GM18868 (cell line): ENCODE results near the gene MBD3L5.
"Not testable (repeated sequence)": the region's sequence is repeated elsewhere in the genome, so short reads cannot be mapped to it uniquely, and the experiment has no call there.

Source experiments
- ATAC-seq: cut with Tn5 transposase; IDR thresholded peaks from one replicate; pipeline ENCODE4 v1.9.1; 2021; ENCODE audit warnings: mild to moderate bottlenecking, moderate library complexity; ENCODE audit not compliant: unreplicated experiment

Gene MBD3L5

DNA sequence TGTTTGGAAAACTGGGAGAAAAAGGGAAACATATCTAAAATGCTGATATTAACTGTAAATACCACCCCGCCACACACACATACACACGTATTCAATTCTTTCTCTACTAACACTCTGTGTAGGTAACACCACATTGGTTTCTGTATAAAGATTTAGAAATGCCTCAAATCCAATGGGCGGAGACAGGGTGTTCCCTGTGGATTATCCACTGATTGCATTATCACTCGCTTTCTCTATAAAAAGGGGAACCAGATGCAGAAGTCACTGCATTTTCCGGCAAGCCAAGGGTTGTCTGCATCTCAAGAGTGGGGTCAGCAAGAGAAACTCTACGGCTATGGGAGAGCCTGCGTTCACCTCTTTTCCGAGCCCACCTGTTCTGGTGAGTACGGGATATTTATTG, at the start of gene MBD3L5:
TSS of gene MBD3L5 (plus strand) at position 301 of the 400 bp plus-strand sequence. CDS start at position 335, 34 bp downstream.
- not testable (repeated sequence) for ATAC-seq

DNA sequence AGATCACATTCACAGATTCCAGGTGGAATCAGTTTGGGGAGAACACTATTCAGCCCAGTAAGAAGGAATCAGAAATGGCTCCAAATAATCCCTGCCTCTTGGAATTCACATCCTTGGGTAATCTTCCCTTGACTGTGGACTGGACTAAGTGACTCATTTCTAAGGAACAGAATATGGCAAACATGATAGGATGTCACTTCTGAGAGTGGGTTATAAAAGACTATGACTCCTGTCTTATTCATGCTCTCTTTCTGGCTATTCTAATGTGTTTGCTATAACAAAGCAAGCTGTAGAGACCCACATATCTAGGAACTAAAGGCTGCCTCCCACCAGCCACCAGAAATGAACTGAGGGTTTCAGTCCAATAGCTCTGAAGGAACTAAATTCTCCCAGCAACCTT, 46.9 kb upstream of the MBD3L5 start:
- no peak for ATAC-seq

DNA sequence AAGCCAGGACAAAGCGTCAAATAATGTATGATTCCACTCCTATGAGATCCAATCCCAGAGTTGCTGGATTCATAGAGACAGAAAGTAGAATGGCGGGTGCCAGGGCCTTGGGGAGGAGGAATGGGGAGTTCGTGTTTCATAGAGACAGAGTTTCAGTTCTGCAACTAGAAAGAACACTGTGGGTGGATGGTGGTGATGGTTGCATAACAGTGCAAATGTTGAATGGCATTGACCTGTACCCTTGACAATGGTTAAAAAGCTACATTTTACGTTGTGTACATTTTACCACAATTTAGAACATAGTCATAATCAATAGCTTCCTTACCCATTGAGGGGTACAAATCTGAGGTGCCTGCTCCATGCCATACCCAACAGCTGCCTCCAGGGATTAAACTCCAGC, 42.5 kb upstream of the MBD3L5 start:
- no peak for ATAC-seq

DNA sequence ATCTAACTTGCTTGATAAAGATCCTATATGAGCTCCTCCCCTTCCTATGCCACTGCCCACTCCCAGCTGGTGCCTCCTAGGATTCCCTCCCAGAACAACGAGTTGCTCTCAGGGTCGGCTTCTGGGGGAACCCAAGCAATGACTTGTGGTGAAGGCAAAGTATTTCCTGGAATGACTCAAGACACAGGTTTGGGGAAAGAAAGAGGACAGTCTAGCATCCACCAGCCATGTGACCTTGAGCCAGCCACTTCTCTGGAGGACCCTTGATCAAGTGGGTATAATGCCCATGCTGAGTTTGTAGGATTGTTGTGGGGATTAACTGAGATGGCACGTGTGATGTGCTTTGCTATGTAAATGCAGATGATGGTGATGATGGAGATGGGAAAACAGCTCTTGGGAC, 42.1 kb upstream of the MBD3L5 start:
- ATAC-seq: no peak

DNA sequence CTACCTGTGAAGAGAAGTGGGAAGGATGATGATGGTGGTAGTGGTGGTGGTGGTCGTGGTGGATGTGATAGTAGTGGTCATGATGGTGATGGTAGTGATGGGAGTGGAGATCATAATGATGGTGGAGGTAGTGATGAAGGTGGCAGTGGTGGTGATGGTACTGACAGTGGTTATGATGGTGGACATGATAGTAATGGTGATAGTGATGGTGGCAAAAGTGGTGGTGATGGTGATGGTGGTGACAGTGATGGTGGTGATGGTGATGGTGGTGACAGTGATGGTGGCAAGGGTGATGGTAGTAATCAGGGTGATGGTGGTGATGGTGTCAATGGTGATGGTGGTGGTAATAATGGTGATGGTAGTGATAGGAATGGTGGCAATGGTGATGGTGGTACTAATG, 35.3 kb upstream of the MBD3L5 start:
- no peak for ATAC-seq

DNA sequence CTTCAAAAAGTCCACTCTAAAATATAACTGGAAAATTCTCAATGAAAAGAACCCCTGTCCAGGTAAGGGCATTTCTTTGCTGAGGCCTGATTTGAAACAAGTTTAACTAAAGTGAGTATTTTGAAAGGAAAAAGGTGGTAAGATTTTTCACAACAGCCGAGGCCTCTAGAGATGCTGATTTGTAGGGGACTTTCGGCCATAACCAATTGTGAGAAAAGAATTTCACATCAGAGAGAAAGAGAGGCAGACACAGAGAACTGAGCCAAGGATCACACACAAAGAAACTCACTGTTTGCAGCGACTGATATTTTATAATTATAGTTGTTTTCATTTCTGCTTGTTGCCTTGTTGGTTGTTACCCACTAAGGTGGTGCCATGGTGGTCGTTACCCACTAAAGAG, 33.6 kb upstream of the MBD3L5 start:
- ATAC-seq: no peak

DNA sequence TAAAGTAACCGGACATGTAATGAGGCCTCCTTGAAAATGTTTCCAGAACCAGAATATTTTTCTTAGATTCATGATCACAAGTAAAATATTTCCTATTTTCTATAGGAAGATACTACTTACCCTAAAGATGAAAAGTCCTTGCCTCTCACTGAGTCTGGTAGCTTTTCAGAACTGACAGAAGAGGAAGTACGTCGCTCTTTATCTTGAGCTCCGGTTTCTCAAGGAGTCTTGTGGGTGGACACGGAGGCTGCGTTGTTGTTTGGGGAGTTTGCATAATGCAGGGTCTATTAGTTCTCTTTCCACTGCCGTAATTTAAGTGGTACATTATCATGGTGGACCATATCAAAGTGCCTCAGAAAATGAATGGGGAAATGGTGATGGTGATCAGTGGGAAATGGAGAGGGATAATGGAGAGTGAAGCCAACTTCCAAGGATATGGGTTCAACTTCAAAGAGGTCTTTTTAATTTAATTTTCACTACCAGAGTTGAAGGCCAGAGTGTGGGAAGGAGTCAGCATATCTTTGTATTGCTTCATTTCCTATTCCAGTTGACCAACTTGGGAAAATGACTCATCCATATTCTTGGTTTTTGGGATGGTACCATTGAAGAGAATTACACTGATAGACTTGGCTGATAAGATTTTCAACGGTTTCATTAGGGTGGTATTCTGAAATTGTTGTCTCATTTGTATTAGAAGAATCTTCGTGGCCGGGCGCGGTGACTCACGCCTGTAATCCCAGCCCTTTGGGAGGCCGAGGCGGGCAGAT, 32.5 kb upstream of the MBD3L5 start:
- ATAC-seq: no peak

DNA sequence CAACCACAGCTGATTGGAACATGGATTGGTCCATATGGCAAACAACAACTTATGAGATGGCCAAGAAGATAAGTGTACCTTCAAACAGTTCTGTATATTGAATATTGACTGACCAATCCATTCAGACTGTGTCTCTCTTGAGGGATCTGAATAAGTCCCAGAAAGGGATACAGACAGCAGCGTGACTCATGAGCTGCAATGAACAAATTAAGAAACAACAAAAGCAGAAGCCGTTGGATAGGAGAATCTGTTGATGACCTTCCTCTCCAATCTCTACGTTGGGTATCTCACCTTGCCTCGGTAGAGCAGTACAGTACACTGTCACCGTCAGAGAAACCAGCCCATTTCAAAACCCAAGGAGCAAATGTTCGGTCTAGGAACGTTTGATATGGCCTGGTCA, 30.4 kb upstream of the MBD3L5 start:
- no peak for ATAC-seq

DNA sequence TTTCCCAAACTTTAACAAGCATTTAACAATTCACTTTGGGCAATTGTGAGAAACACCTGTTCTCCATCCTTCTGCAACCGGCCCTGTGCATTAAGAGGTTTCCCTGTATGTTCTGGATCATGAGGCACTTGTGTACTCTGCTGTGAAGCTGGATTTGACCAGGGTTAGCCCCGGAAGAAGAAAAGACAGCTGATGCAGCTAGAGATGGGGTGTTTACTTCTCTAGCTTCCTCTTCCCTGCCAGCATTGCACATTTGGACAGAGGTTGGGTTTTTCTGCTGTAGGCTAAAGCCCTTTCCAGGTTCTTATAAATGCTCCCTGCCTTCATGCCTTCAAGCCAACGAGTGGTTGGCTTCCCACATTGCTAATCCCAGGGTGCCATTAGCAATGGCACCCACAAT, 30.0 kb upstream of the MBD3L5 start:
- ATAC-seq: no peak

DNA sequence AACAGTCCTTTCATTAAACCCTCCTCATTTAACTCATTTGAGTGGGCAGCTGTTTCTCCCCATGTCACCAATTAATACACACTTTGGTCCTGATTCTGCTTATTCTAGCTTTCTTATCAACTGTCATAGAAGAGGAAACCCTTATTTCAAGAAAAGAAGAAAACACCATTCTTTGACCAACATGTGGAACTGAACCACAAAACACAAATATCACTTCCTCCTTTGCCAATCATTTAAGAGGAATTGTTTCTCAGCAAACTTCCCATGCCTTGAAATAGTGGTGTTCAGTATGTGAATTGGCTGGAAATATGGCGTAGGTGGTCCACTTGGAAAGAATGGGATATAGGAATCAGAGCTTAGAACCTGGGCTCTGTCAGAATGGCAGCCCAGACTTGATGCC, 29.6 kb upstream of the MBD3L5 start:
- ATAC-seq: no peak

DNA sequence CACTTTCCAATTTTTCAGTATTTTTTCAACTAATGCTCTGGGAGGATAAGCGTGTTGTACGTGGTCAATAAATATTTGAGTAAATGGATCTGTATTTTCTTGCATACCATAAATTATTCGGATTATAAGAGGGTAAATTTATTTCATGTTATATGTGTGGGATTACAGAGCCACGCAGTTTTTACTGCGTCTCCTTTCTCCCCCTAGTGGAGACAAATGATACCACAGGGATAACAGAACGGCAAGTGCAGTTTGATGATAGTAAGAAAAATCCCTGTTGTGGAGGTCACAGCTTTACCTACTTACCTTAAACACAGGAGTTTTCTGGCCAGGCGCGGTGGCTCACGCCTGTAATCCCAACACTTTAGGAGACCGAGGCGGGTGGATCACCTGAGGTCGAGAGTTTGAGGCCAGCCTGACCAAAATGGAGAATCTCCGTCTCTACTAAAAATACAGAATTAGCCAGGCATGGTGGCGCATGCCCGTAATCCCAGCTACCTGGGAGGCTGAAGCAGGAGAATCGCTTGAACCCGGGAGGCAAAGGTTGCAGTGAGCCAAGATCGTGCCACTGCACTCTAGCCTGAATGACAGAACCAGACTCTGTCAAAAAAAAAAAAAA, 26.0 kb upstream of the MBD3L5 start:
- no peak for ATAC-seq

DNA sequence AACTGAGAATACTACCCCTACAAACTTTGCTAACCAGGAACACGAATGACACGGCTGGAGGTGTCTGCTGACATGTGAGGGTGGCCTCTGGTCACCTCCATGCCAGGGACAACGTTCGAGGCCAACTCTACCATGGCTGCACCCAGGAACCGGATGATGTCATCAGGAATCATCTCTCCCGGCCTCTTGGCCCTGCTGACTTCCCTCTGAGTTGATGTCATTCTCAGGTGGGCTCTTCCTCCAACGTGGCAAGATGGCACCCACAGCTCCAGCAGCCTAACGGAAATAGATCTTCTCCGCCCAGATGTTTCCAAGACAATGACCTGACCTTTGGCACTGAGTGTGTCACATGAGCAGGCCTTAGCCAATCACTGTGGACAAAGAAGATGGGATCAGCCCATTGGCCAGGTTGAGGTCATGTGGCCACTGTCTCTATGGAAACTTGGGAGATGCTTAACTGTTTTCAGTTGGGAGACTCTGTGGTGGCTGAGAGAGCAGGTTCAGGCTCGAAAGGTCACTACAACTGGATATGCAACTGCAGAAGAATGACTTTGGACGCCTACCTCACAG, 24.2 kb upstream of the MBD3L5 start:
- no peak for ATAC-seq

DNA sequence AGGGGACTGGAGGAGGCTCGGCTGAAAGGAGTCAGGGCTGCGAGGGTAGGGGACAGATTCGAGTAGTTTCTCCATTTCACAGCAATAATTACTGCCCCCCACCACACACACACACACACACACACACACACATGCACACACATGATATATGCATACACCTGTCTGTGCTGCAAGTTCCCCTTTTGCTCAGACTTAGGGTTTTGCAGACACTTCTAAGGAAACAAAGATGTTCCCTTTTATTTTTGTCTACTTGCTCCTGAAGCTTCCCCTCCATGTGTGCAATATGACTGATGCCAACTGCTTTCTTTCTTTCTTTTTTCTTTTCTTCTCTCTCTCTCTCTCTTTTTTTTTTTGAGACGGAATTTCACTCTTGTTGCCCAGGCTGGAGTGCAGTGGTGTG, 22.5 kb upstream of the MBD3L5 start:
- ATAC-seq: no peak

DNA sequence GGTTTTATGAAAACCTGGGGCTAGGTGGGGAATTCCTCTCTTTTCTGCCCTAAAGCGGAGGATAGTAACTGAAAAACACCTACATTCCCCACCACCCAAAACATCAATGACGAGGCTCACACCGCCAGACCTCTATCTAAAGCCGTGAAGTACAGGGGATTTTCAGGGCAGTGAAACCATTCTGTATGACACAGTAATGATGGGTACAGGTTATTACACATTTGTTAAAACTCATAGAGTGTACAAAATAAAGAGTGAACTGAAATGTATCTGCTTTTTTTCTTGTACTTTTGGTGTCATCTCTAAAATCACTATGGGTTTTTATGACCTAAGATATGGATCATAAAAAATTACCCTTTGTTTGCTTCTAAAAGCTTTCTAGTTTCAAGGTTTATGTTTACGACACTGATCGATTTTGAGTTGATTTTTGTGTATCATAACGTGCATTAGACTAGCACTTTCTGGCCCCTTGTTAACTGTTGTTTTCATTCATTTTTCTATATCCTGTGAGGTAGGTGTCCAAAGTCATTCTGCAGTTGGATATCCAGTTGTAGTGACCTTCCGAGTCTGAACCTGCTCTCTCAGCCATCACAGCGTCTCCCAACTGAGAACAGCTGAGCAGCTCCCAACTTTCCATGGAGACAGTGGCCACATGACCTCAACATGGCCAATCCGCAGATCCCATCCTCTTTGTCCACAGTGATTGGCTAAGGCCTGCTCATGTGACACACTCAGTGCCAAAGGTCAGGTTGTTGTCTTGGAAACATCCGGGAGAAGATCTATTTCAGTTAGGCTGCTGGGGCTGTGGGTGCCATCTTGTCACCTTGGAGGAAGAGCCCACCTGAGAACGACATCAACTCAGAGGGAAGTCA, 19.4 kb upstream of the MBD3L5 start:
- no peak for ATAC-seq

DNA sequence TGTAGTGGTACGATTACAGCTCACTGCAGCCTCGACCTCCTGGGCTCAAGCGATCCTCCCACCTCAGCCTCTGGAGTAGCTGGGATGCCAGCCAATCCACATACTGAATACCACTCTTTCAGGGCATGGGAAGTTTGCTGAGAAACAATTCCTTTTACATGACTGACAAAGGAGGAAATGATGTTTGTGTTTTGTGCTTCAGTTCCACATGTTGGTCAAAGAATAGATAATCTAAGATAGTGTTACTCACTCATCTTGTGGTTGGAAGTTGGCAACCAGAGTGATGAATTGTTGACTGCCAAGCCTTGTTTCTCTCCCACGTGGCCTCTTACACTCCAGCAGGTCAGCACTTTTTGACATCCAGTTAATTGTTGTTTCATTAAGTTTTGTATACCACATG, 16.7 kb upstream of the MBD3L5 start:
- ATAC-seq: no peak

DNA sequence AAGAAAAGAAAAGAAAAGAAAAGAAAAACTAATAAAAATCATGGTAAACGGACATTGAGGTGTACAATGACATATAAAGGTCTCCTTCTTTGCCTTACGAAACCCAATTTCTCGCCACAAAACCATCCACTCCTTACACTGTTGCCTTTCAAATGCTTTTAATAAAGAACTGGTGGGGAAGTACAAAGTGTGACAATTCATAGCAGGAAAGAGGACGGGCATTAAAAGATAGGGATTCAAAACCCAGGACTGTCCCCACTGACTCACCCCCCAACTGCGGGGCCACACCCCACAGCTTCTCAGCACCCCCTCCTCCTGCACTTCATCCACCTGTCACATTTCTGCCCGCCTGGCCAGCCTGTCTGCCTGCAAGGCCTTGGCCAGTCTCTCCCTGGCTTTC, 11.6 kb upstream of the MBD3L5 start:
- no peak for ATAC-seq

DNA sequence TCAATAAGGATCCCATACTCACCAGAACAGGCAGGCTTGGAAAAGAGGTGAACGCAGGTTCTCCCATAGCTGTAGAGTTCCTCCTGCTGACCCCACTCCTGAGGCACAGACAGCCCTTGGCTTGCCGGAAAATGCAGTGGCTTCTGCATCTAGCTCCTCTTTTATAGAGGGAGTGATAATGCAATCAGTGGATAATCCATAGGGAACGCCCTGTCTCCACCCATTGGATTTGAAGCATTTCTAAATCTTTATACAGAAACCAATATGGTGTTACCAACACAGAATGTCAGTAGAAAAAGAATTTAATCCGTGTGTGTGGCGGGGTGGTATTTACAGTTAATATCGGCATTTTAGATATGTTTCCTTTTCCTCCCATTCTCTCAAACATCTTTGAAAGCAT, 9.0 kb upstream of the MBD3L5 start, which contains the start of gene MBD3L2B:
TSS of gene MBD3L2B (minus strand) at position 101 of the 400 bp plus-strand sequence. CDS start at position 67, 34 bp downstream.
- ATAC-seq: not testable (repeated sequence)

DNA sequence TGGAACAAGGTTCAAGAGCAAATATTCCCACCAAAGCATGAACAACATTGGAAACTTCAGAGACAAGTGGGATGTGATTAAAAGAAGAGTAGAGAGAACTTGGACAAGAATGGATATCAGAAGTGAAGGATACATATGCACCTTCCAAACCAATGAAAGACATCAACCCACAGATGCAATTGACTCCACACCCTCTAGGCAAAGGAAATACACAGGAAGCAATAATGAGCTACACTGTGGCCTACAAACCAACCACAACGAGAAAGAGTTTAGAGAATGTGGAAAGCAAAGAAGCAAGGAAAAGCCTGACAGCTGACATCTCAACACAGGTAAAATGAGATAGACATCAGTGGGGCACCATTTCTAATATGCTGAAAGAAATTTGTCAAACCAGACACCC, 1.6 kb upstream of the MBD3L5 start:
- ATAC-seq: not testable (repeated sequence)

DNA sequence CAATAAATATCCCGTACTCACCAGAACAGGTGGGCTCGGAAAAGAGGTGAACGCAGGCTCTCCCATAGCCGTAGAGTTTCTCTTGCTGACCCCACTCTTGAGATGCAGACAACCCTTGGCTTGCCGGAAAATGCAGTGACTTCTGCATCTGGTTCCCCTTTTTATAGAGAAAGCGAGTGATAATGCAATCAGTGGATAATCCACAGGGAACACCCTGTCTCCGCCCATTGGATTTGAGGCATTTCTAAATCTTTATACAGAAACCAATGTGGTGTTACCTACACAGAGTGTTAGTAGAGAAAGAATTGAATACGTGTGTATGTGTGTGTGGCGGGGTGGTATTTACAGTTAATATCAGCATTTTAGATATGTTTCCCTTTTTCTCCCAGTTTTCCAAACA, 9.7 kb downstream of the MBD3L5 start, which contains the start of gene MBD3L4:
TSS of gene MBD3L4 (minus strand) at position 101 of the 400 bp plus-strand sequence. CDS start at position 66, 35 bp downstream.
- not testable (repeated sequence) for ATAC-seq

DNA sequence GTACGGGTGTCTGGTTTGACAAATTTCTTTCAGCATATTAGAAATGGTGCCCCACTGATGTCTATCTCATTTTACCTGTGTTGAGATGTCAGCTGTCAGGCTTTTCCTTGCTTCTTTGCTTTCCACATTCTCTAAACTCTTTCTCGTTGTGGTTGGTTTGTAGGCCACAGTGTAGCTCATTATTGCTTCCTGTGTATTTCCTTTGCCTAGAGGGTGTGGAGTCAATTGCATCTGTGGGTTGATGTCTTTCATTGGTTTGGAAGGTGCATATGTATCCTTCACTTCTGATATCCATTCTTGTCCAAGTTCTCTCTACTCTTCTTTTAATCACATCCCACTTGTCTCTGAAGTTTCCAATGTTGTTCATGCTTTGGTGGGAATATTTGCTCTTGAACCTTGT, 11.2 kb downstream of the MBD3L5 start:
- not testable (repeated sequence) for ATAC-seq

DNA sequence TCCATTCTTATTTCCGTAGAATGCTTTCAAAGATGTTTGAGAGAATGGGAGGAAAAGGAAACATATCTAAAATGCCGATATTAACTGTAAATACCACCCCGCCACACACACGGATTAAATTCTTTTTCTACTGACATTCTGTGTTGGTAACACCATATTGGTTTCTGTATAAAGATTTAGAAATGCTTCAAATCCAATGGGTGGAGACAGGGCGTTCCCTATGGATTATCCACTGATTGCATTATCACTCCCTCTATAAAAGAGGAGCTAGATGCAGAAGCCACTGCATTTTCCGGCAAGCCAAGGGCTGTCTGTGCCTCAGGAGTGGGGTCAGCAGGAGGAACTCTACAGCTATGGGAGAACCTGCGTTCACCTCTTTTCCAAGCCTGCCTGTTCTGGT, 18.6 kb downstream of the MBD3L5 start, which contains the start of gene MBD3L2:
TSS of gene MBD3L2 (plus strand) at position 301 of the 400 bp plus-strand sequence. CDS start at position 354, 53 bp downstream.
- not testable (repeated sequence) for ATAC-seq
